Measurements from ENCODE around the gene ZNF81.

- TF ChIP-seq, protein P1, sequence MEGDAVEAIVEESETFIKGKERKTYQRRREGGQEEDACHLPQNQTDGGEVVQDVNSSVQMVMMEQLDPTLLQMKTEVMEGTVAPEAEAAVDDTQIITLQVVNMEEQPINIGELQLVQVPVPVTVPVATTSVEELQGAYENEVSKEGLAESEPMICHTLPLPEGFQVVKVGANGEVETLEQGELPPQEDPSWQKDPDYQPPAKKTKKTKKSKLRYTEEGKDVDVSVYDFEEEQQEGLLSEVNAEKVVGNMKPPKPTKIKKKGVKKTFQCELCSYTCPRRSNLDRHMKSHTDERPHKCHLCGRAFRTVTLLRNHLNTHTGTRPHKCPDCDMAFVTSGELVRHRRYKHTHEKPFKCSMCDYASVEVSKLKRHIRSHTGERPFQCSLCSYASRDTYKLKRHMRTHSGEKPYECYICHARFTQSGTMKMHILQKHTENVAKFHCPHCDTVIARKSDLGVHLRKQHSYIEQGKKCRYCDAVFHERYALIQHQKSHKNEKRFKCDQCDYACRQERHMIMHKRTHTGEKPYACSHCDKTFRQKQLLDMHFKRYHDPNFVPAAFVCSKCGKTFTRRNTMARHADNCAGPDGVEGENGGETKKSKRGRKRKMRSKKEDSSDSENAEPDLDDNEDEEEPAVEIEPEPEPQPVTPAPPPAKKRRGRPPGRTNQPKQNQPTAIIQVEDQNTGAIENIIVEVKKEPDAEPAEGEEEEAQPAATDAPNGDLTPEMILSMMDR (conservative IDR thresholded peaks at IDR 0.05 in 1 of 2, IDR thresholded peaks at IDR 0.05 in 1 of 2; ENCODE audit: low read depth in 1 of 2, low read length in 2 of 2) = no peak
- TF ChIP-seq EZH2 (IDR thresholded peaks at IDR 0.05; ENCODE audit: low read length, missing control alignments) = no peak
Observed at GRCh38 chrX:47797084-47797483, 39.6 kb upstream of the ZNF81 start.

All from fibroblast of lung (primary cell).